Measurements from ENCODE around the gene BNIPL.

Gene BNIPL

DNA sequence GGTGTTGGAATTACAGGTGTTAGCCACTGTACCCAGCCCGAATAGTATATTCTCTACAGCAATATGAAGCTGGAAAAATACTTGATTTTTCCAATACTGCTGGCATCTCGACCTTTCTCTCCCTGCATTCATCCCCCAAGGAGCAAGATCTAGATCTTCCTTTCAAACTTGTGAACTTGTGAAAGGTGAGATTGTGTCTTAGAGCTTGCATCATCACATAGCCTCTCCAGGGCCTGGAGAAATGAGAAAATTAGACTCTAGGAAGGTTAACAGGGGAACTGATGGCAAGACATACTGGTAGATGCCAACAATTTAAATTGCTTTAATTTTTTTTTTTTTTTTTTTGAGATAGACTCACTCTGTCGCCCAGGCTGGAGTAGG is 26.1 kb upstream of the BNIPL start:
- no peak for DNase-seq (ENCODE audit: low spot score)

DNA sequence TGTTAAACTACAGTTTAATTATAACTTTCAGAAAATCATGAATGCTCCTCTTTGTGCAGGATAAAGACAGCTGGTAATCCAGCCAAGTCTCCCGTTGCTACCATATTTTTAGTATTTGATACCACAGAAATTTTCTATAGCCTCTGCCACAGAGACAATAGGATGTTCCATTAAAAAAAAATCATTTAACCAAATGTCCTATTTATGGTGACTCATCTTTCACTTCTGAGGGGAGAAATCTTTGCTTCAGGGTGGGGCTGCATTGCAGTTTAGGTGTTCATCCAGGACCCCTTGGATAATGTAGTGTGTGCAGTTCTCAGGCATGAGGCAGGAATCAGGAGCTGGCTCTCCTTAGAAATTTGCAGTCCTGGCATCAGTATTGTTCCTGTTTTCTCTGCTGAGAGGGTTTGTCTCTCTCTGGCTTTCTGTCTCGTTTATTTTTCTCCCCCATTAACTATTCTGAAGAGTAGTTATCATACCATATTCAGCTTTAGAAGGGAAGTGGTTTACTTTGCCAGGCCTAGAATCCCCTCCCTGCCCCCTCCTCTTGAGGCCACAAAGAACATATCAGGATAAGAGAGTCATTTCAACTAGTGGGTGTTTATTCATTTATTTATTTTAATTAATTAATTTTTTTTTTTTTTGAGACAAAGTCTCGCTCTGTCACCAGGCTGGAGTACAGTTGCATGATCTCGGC is 25.1 kb upstream of the BNIPL start:
- DNase-seq (ENCODE audit: low spot score), result no peak

DNA sequence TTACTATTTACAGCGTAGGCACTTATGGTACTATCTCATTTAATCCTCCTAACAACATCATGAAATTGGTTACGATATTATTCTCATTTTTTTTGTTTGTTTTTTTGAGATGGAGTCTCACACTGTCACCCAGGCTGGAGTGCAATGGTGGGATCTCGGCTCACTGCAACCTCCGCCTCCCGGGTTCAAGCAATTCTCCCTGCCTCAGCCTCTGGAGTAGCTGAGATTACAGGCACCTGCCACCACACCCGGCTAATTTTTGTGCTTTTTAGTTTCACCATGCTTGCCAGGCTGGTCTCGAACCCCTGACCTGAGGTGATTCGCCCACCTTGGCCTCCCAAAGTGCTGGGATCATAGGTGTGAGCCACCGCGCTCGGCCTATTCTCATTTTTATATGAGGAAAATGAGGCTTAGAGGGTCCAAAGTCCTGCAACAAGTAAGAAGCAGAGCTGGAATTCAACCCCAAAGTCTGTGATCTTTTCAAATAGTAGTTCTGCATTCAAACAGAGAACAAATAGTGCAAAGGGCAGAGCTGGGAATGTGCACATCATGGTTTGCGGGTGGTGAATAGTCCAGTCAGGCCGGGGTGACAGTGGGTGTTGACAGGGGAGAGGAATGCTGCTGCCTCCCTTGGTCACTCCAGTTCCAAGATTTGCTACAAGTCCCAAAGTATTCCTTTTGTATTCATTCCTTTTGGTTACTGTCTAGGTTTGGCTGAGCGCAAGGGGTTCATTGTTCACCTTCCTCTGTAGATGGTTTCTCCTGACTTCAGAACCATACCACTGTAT is 23.5 kb upstream of the BNIPL start:
- no peak for DNase-seq (ENCODE audit: low spot score)

DNA sequence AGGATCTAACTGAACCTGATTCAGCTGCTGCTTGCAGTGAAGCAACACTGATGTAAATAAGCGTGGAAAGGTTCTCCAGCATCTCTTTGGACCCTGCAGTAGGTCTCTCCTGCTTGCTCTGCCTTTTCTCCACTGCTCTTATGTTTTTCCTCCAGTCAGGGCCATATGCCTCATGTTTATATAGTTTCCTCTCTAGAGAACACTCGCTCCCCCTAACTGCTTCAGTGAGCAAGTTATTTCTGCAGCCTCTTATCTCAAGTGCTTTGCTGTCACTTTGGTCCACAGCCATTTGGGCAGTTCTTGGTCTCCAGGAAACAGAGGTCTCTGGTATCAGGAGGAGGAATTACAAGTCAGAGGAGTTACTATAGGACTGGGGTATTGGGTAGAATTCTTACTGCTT is 22.9 kb upstream of the BNIPL start:
- DNase-seq (ENCODE audit: low spot score), result no peak

DNA sequence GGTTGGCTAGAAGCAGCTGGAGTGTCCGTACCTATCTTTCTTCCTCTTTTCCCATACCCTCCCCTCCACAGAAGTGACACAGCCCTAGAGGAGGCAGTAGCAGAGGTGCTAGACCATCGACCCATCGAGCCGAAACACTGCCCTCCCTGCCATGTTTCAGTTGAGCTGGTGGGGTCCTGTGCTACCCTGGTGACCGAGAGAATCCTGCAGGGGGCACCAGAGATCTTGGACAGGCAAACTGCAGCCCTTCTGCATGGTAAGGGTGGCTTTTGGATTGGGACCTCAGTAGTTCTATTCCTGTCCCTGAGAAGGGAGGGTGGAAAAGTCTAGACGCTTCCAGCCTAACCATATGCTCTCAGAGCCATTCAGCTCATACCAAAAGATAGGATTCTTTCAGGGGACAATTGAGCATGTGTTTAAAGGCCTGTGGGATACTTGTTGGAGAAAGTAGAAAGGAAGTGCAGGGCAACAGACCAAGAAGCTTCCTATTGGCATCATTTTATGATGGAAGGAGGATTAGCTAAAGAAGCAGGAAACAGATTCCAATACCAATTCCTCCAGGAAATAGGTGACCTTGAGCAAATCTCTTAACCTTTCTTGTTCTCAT is 11.7 kb upstream of the BNIPL start:
- peak; percentile 70 for DNase-seq (ENCODE audit: low spot score)

DNA sequence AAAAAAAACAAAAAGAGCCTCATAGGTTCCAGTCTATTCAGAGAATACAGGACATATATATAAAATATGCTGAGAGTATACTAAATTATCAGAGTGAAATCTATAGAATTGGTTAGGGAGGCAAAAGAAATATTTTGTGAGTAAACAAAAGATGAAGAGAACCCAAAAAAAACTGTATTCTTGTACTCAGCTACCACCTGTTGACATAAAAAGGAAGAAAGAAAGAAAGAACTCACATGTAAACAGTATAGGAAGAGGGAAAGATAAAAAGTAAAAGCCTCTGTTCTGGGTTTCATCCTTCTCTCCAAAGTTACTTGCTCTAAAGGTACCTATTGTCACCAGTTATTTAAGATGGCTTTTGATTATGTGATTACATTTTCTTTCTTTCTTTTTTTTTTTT is 9.9 kb upstream of the BNIPL start:
- DNase-seq (ENCODE audit: low spot score), result no peak

DNA sequence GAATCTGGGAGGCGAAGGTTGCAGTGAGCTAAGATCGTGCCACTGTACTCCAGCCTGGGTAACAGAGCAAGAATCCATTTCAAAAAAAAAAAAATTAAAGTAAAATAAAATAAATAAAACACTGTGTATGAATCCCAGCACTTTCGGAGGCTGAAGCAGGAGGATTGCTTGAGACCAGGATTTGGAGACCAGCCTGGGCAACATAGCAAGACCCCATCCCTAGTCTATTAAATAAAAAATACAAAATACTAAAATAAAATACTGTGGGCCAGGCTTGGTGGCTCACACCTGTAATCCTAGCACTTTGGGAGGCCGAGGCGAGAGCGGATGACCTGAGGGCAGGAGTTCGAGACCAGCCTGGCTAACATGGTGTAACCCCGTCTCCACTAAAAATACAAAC is 4.2 kb upstream of the BNIPL start:
- DNase-seq (ENCODE audit: low spot score), result no peak

DNA sequence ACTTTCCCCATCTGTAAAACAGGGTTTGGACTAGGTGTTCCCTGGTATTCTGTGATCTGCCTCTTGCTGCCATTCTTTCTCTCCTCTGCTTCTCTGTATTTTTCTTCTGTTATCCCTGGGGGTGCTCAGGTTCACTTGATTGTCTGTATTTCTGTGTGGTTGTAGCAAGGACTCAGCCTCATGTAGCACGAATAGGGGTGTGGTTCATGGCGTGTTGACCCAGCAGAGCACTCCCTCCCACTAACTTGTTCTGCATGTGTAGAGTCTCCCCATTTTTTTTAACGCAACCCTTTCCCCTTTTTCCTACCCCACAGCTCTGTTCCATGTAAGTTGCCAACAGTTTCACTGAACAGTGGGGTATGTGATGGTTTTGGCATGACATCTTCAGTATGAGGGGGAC is 1.2 kb upstream of the BNIPL start:
- DNase-seq (ENCODE audit: low spot score), result no peak

DNA sequence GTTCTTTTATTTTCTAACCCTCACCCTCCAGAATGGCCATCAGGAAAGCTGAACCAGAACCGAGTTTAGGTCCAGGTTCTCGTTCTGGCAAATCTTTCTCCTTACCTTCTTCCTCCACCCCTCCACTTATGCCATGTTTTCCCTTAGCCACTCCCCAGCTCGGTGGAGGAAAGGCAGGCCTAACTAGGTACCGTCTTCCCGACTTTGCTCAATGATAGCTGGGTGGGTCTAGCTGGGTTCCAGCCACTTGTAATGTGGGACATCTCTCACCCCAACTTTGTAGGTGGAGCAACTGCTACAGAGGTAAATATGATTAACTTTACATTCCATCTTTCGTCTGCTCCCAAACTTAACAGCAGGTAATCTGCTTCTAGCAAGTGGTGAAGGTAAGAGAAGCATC is 646 bp downstream of the BNIPL start:
- DNase-seq (ENCODE audit: low spot score), result no peak

DNA sequence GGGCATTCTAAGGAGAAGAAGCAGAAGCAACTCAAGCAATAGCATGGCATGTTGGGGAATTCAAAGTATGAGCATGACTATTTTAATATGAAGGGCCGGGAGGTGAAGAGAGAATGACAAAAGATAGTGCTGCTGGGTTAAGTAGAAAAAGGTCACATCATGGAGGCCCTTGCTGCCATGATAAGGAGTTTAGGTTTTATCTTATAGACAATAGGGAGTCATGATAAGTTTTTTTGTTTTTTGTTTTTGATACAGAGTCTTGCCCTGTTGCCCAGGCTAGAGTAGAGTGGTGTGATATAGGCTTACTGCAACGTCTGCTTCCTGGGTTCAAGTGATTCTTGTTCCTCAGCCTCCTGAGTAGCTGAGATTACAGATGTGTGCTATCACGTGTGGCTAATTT is 3.1 kb downstream of the BNIPL start:
- DNase-seq (ENCODE audit: low spot score), result no peak

DNA sequence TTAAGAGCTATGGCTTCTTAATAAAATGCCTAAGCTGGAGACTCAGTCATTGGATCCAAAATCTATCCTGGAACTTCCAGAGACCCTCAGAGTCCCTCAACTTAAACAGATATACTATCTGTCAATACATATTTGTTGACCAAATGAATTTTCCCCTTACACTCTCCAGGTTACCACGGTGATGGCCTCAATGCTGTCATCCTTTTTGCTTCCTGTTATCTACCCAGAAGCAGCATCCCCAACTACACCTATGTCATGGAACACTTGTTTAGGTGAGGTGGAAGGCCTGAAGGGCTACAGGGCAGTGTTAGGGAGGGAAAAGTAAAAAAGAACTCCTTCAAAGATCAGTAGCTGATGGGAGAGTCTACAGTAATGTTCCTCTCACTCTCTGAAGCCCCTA is 6.8 kb downstream of the BNIPL start:
- DNase-seq (ENCODE audit: low spot score), result no peak

DNA sequence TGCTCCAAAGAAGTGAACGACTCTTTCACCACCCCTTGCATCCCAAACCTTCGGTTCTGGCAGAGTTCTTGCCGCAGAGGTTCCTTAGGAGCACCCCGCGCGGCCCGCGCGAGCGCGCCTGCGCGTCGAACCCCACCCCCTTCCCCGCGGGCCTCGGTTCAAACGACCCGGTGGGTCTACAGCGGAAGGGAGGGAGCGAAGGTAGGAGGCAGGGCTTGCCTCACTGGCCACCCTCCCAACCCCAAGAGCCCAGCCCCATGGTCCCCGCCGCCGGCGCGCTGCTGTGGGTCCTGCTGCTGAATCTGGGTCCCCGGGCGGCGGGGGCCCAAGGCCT is 11.2 kb downstream of the BNIPL start, which contains the start of gene C1orf56:
Gene C1orf56 (plus strand): TSS at position 161 of the 334 bp plus-strand sequence. CDS start 97 bp downstream, at position 258.
- DNase-seq (ENCODE audit: low spot score), result peak; percentile 69

DNA sequence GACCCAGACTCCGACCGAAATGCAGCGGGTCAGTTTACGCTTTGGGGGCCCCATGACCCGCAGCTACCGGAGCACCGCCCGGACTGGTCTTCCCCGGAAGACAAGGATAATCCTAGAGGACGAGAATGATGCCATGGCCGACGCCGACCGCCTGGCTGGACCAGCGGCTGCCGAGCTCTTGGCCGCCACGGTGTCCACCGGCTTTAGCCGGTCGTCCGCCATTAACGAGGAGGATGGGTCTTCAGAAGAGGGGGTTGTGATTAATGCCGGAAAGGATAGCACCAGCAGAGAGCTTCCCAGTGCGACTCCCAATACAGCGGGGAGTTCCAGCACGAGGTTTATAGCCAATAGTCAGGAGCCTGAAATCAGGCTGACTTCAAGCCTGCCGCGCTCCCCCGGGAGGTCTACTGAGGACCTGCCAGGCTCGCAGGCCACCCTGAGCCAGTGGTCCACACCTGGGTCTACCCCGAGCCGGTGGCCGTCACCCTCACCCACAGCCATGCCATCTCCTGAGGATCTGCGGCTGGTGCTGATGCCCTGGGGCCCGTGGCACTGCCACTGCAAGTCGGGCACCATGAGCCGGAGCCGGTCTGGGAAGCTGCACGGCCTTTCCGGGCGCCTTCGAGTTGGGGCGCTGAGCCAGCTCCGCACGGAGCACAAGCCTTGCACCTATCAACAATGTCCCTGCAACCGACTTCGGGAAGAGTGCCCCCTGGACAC is 11.7 kb downstream of the BNIPL start:
- DNase-seq (ENCODE audit: low spot score), result peak; percentile 74

DNA sequence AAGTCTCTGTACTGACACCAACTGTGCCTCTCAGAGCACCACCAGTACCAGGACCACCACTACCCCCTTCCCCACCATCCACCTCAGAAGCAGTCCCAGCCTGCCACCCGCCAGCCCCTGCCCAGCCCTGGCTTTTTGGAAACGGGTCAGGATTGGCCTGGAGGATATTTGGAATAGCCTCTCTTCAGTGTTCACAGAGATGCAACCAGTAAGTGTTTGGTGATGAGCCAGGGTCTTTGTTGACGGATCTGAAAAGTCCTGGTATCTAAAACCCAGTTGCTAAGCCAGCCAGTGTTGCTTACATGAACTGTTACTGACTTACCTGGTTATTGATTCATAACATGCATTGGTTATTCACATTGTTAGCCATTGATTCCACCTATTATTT is 12.3 kb downstream of the BNIPL start:
- no peak for DNase-seq (ENCODE audit: low spot score)

DNA sequence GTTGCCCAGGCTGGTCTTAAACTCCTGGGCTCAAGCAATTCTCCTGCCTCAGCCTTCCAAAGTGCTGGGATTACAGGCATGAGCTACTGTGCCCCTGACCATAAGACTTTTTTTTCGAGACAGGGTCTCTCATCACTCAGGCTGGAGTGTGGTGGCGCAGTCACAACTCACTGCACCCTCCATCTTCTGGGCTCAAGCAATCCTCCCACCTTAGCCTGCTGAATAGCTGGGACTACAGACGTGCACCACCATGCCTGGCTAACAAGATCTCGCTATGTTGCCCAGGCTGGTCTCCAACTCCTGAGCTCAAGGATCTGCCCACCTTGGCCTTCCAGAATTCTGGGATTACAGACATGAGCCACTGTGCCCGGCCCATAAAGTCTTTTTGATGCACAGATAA is 13.1 kb downstream of the BNIPL start:
- no peak for DNase-seq (ENCODE audit: low spot score)

DNA sequence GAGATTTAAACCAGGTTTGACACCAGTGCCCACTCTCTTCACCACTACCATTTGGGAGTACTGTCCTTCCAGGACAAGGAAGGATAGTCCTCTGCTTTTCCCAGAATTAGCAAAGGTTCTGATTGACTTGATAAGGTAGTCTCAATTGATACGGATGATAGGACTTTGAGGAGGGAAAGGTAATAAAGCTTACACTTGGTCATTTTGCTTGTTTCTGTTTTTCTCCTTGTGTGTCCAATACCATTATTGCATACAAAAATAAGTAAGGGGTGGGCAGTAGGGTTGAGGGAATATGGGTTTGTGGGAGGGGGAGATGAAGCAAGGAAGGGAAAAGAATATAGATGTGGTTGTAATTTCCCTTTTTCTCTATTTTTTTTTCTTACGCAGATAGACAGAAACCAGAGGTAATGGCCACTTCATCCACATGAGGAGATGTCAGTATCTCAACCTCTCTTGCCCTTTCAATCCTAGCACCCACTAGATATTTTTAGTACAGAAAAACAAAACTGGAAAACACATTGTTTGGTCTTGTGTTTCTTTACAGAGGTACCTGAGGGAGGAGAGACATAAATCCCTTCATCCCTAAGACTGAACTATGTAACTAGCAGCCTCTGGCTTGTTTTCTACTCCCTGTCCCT is 13.8 kb downstream of the BNIPL start:
- no peak for DNase-seq (ENCODE audit: low spot score)

DNA sequence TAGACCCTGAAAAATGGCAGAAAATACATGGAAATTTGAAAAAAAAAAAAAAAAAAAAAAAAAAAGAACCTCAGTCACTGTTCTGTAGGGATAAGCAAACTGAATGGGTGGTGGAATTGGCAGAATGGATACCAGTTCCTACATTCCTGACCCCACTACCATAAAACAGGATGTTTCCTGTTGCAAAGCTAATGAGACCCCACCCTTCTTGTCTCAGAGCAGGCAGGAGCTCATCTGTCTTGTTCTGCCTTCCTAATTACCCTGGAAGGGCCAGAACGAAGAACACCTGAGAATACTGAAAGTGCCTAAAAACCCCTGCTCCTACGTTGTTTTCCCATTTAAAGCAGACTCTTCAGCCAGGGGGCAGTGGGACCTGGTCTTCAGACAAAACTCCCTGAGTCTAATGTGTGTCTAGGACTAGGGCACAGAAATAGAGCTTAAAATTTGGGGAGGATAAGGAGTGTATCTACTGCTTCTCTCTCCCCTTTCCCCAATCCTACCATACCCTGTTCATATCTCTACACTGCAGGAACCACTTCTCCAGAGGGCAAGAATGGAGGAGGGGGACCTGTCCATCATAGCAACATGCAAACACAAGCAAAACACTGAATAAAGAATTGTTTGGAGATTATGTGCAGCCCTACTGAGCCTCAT is 15.1 kb downstream of the BNIPL start:
- no peak for DNase-seq (ENCODE audit: low spot score)

DNA sequence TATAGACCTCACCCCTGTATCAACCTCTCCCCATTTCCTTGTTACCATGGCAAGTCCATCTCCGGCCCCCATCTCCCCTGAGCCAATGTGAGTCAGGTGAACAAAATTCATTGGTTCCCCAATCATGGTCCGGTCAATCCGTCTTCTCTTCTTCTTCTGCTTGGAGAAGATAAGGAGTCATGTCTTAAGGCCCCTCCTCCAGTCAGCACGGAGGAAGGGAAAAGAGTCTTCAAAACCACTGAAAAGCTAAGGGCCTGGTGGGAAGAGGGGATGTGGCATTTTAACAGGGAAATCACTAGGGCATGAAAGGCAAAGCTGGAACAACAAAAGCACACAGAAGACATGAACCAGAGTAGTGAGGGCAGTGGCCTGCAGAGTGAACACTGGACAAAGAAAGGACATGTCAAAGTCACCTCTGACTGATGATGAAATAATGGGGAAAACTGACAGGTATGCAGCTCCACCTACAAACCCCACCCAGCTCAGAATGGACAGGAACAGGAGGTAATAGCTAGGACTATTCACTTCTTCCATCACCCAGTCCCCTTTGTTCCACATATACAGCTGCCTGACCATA is 18.7 kb downstream of the BNIPL start:
- DNase-seq (ENCODE audit: low spot score), result no peak

DNA sequence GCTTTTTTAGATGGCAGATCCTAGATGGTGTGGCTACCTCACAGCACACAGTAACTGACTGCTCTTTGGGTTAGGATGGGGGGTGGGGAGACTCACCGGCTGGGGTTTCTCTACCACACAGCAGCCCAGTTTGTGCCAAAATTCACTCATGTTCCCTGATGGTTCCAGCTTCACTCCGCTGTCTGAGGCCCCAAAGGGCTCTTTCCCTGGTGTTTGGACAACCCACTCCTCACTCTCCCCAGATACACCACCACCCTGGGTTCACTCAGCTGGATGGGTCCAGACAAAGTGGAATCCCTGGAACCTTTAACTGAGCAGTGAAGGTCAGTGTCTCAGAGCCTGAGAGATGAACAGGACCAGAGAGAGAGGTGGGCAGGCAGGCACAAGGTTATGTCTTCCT is 19.2 kb downstream of the BNIPL start:
- DNase-seq (ENCODE audit: low spot score), result no peak

DNA sequence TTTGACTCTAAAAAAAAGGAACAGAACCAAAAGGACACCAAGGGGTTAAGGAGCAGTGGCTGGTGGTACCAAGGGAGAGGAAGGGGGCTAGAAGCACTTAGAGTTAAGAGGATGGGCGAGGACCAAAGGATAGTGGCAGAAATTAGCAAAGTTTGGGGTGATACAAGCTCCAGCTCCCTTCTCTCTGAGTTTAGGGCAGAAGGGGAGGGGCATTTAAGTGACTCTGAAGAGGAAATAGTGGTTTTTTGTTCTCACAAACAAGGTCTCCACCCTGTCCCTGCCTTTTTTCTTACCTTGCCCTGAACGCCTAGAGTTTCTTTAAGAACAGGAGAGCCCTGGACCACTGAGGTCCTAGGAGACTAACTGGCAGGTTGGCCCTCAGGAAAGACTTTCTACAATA is 19.8 kb downstream of the BNIPL start:
- no peak for DNase-seq (ENCODE audit: low spot score)

DNA sequence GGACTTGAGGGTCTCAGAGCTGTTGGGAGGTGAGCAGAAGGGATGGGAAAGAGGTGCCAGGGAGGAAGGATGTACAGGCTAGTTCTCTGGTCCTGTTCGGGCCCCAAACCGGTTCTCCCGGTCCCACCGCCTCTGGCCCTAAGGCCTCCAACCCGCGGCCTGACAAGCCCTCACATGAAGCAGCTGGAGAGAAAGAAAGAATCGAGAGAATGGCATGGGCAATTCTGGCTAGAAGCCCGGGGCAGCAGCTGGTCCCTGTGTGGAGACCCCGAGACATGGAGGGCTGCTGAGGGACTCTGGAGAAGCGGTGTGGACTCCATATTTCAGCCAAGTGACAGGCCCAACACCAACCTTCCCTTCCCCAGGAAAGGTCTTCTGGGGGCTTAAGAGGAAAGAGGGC is 22.3 kb downstream of the BNIPL start:
- DNase-seq (ENCODE audit: low spot score), result no peak

Data from kidney tubule cell (primary cell).